A549 (cell line): ENCODE data around the gene SEMA6B.

Experiments used
- CEBPB ChIP-seq, 2 experiments: fragments of >200 bp in 1 of 2; sonication (Bioruptor Twin) in 1 of 2; formaldehyde crosslinking in 1 of 2; IDR thresholded peaks; 2 replicates each; pipeline ENCODE4 v1.6.1; 2012 to 2016
- CHD2 ChIP-seq: fragments of 150-350 bp; IDR thresholded peaks from 2 replicates; pipeline ENCODE4 v1.6.1; 2014; ENCODE audit warnings: low read length; ENCODE audit not compliant: partially characterized antibody
- MYC ChIP-seq: IDR thresholded peaks from 2 replicates; pipeline ENCODE4 v1.6.1; 2012; ENCODE audit warnings: mild to moderate bottlenecking, inconsistent platforms, low read length, improper control_type of control experiment, borderline replicate concordance
- POLR2A ChIP-seq: IDR thresholded peaks from 2 replicates; pipeline ENCODE4 v1.6.1; 2012; ENCODE audit warnings: mild to moderate bottlenecking, low read length
- RAD21 ChIP-seq, 2 experiments: fragments of >200 bp in 1 of 2; sonication (Bioruptor Twin) in 1 of 2; formaldehyde crosslinking in 1 of 2; IDR thresholded peaks in 1 of 2; conservative IDR thresholded peaks in 1 of 2; 2 replicates in 1 of 2; 3 replicates in 1 of 2; pipeline ENCODE4 v1.6.1; 2012 to 2018; ENCODE audit warnings: inconsistent platforms in 1 of 2
- RCOR1 ChIP-seq: fragments of 150-350 bp; IDR thresholded peaks from 2 replicates; pipeline ENCODE4 v1.6.1; 2014; ENCODE audit warnings: antibody characterized with exemption, low read length, low read depth
- RFX5 ChIP-seq: fragments of 450-650 bp; IDR thresholded peaks from 2 replicates; pipeline ENCODE4 v1.7.1; 2014; ENCODE audit warnings: antibody characterized with exemption, mild to moderate bottlenecking, moderate library complexity
- TF ChIP-seq, protein P1 (sequence below): fragments of 250-450 bp; sonication (Bioruptor Pico); IDR thresholded peaks from 2 replicates; pipeline ENCODE4 v1.5.0; 2020; ENCODE audit warnings: low read depth, mild to moderate bottlenecking, moderate library complexity
- TF ChIP-seq, protein P2 (sequence below): fragments of >200 bp; sonication (Bioruptor Twin); formaldehyde crosslinking; IDR thresholded peaks from 3 replicates; pipeline ENCODE4 v1.5.1; 2016
- TF ChIP-seq, protein P3 (sequence below): IDR thresholded peaks from 2 replicates; pipeline ENCODE4 v1.6.1; 2012
- TF ChIP-seq, protein P4 (sequence below): fragments of 250-450 bp; sonication (Bioruptor Pico); IDR thresholded peaks from 2 replicates; pipeline ENCODE4 v1.5.0; 2021; ENCODE audit warnings: mild to moderate bottlenecking, moderate library complexity, borderline replicate concordance
- TF ChIP-seq, protein P5 (sequence below): fragments of 450-650 bp; IDR thresholded peaks from 2 replicates; pipeline ENCODE4 v1.6.1; 2014; ENCODE audit warnings: antibody characterized with exemption

DNA sequence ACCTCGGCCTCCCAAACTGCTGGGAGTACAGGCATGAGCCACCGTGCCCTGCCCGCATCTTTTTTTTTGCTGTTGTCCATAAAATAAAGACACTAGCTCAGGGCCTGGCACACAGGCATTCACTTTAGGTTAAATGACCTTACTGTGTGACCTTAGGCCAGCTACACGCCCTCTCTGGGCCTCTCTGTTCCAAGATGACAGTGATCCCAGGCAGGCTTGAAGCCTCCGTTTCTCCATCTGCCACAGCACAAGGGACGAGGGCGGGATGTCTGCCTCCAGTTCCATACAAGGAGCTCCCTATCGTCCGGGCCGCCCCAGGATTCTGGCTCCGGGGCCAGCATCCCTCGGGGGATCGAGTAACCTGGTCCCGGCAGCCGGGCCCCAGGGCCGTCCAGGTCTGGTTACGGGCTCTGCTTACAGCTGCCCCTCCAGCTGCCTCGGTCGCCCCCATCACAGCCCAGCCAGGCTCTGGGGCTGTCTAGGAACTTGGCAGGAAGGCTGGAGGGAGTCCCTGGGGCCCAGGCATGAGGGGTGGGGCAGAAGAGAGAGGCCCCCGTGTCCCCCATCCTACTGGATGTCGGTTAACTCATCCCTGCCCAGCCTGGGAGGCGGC lies 11.9 kb upstream of the SEMA6B start:
- TF ChIP-seq RAD21 (conservative IDR thresholded peaks at IDR 0.05 in 1 of 2, IDR thresholded peaks at IDR 0.05 in 1 of 2) (no peak), POLR2A (no peak), RCOR1 (no peak), CHD2 (no peak), MYC (no peak), RFX5 (no peak), CEBPB (IDR thresholded peaks at IDR 0.05) (no peak)
- TF ChIP-seq, protein P1, sequence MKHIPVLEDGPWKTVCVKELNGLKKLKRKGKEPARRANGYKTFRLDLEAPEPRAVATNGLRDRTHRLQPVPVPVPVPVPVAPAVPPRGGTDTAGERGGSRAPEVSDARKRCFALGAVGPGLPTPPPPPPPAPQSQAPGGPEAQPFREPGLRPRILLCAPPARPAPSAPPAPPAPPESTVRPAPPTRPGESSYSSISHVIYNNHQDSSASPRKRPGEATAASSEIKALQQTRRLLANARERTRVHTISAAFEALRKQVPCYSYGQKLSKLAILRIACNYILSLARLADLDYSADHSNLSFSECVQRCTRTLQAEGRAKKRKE (CRISPR knock-in tag), result no peak
- TF ChIP-seq, protein P2, sequence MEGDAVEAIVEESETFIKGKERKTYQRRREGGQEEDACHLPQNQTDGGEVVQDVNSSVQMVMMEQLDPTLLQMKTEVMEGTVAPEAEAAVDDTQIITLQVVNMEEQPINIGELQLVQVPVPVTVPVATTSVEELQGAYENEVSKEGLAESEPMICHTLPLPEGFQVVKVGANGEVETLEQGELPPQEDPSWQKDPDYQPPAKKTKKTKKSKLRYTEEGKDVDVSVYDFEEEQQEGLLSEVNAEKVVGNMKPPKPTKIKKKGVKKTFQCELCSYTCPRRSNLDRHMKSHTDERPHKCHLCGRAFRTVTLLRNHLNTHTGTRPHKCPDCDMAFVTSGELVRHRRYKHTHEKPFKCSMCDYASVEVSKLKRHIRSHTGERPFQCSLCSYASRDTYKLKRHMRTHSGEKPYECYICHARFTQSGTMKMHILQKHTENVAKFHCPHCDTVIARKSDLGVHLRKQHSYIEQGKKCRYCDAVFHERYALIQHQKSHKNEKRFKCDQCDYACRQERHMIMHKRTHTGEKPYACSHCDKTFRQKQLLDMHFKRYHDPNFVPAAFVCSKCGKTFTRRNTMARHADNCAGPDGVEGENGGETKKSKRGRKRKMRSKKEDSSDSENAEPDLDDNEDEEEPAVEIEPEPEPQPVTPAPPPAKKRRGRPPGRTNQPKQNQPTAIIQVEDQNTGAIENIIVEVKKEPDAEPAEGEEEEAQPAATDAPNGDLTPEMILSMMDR, result no peak
- TF ChIP-seq, protein P3, sequence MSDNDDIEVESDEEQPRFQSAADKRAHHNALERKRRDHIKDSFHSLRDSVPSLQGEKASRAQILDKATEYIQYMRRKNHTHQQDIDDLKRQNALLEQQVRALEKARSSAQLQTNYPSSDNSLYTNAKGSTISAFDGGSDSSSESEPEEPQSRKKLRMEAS, result no peak
- TF ChIP-seq, protein P4, sequence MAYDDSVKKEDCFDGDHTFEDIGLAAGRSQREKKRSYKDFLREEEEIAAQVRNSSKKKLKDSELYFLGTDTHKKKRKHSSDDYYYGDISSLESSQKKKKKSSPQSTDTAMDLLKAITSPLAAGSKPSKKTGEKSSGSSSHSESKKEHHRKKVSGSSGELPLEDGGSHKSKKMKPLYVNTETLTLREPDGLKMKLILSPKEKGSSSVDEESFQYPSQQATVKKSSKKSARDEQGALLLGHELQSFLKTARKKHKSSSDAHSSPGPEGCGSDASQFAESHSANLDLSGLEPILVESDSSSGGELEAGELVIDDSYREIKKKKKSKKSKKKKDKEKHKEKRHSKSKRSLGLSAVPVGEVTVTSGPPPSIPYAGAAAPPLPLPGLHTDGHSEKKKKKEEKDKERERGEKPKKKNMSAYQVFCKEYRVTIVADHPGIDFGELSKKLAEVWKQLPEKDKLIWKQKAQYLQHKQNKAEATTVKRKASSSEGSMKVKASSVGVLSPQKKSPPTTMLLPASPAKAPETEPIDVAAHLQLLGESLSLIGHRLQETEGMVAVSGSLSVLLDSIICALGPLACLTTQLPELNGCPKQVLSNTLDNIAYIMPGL, result no peak
- TF ChIP-seq, protein P5, sequence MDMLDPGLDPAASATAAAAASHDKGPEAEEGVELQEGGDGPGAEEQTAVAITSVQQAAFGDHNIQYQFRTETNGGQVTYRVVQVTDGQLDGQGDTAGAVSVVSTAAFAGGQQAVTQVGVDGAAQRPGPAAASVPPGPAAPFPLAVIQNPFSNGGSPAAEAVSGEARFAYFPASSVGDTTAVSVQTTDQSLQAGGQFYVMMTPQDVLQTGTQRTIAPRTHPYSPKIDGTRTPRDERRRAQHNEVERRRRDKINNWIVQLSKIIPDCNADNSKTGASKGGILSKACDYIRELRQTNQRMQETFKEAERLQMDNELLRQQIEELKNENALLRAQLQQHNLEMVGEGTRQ, result no peak
